ENCODE data around the gene MIEN1.

MIEN1 gene

DNA sequence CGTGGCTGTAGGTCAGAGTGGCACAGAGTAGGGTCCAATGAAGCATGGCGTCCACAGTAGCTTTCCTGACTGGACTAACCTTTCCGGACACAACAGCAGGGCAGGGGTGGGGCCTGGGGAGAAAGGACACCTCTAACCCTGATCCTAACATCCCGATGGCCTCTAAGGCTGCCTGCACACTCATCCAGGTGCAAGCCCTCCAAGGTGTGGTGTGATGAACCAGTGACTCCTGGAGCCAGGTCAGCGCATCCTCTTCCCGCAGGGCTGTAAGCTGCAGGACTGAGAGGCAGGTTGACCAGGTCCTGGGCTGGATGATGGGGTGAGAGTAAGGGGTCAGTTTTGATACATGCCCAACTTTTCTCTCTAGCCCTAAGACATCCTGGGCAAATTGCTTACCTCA, 33.6 kb downstream of the MIEN1 start:
- DNase-seq: no peak

DNA sequence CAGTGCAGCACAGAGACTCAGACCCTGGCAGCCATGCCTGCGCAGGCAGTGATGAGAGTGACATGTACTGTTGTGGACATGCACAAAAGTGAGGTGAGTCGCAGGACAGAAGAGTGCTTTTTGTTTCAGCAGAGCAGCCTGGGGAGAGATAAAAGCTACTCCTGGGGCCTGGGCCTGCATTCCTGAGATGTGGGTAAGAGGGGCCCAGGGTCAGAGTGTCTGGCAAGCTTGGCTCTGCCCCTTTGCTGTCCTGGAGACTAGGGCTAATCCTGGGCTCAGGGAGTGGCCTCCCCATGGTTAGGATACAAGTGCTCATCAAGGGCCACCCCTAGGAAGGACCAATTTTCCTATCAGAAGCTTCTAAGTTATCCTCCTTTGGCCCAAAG, 35.2 kb downstream of the MIEN1 start:
- DNase-seq: no peak

DNA sequence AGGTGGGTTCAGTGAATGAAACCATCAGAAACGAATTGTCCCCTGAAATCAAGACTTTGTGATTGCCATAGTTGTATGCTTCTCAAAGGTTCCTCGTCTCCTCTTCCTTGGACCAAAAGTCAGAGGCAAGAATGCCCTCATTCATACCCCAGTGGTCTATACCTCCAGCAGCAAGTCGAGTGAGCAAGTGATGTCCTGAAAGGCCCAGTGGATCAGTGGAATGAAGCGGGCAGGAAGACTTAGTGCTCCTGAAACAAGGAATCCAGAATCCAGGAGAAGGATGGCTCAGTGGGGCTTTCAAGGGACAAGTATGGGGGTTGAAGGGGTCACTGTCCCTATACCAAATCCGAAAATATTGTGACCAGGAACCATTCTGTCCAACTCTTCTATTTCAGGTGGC, 35.7 kb downstream of the MIEN1 start:
- no peak for DNase-seq

DNA sequence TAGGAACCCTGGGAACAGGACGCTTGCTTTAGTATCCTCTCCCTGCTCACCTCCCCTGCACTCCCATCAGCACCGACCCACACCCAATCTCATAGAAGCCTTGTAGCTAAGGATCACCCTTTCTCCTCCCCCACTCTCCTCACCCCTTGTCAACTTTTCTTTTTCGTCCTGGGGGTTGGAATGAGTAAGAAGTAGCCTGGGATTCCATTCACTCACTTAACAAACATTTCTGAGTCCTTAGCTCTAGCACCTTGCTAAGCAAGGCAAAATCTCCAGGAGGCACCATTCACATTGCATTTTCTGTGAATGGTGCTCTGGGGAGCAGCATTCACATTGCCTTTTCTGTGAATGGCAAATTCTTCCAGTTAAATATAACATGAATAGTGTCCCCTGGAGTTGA, 41.4 kb downstream of the MIEN1 start:
- no peak for DNase-seq

DNA sequence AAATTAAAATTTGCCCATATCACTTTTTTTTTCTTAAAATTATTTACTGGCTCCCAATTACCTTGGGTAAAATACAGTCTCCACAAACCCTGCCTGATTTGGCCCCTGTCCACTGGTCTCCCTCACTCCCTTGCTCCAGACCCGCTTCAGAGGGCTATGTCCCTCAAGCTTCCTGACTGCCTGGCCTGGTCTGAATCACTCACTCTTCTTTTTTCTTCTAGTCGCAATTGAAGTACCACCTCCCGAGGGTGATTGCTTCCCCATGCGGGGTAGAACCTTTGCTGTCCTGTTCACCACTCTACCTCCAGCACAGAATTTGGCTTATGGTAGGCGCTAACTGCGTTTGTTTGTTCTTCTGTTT, 41.9 kb downstream of the MIEN1 start:
- no peak for DNase-seq

DNA sequence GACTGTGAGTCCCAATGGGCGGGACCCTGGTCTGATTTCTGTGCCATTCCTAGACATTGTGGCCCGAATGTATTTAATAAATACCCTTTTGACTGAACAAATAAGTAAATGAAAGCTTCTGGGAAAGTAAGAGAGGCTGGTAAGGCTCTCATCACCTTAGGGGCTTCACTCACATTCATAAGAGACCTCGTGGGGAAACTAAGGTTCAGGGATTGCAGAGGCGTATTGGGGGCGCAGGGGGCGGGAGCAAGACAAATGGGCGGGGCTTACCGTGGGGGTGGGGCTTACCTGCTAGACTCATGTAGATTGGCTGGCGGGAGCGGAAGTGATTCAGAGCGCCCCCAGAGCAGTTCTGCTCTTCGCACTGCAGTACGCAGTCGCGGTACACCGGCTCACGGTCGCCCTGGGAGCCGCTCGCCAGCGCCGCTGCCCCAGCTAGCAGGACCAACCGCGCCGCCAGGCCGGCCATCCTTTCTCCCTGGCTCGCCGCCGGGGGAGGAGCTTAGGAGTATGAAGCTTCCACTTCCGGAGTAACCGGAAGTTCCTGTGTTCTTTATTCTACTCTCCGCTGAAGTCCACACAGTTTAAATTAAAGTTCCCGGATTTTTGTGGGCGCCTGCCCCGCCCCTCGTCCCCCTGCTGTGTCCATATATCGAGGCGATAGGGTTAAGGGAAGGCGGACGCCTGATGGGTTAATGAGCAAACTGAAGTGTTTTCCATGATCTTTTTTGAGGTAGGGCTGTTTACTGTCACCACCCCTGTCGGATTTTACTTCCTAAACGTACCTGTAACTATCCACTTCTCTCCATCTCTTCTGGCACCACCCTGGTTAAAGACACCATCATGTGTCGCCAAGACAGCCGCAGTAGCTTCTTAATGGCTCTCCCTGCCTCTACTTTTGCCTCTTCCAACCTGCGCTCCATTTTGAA, 42.5 kb downstream of the MIEN1 start, which contains the start of gene PGAP3:
PGAP3 (minus strand) TSS at position 512 of the 929 bp plus-strand sequence; CDS start at position 469, 43 bp downstream.
- peak; percentile 90 for DNase-seq

DNA sequence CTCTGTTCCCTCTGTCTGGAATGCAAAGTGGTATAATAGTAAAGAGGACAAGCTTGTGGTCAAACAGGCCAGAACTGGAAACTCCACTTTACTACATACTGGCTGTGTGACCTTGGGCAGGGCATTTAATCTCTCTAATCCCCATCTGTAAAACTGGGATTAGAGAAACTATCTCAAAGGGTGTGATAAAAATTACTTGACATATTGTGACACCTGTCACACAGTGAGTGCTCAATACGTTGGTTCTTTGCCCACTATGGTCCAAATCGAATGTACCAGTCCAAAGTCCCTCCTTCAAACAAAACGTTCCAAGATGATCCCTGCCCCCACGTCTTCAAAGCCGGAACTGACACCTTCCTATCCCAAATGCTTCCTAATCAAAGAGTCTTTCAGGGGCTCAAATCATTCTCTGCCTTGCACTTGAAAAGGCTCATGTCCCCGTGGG, 43.2 kb downstream of the MIEN1 start:
- DNase-seq: no peak

DNA sequence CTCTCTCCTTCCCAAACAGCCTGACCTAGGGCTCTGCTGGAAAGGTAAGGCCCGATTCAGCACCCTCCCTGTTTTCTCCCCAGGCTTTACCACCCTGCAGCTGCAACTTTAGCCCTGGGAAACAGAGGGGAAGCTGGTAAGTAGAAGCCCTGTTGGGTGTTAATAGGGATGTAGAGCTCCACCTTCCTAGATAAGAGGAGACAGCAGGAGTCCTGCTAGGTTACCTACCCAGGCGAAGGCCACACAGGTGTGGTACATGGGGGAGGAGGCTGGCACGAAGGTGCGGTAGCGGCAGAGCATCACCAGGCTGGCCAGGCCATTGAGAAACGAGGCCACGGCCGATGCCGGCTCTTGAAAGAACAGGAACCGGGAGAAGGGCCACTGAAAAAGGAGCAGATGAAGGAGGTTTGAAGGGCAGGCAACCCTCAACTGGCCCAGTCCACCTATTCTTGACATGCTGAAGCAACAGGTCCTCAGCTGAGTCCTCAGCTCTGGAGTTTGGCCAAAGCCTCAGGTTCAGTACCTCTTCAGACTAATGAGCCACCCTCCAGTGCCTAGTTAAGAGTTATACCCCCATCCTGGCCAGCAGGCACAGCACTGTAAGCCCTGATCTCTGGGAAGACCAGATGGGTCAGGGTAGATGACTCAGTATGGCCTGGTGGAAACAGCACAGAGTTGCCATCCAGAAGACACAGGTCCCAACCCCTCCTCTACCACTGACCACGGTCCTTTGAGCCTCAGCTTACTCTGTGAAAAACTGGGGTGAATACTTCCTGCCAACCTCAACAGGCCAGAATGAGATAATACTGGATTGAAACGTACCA, 45.8 kb downstream of the MIEN1 start:
- DNase-seq: no peak

DNA sequence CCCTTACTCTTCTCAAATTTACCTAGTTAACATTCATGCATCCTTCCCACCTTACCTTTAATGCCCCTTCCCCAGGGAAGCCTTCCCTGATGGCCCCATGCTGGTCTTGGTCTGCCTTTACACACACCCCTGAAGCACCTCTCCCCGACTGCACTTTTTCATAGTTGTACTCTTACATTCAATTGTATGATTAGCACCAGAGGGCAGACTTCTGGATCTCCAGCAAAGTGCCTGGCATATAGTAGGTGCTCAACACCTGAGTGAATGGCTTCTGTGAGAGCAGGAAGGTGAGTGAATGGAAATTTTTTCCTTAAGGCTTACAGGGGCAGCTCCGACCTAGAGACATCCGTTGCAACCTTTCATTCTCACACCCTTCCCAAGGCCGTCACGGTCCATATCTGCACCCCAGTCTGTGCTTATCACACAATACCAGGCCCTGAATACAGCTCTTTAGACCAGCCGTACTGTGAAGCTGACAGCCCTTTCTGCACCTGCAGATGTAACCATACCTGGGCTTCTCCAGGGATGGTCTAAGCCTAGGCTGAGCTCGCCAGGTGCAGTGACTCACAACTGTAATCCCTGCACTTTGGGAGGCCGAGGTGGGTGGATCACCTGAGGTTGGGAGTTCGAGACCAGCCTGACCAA, 46.9 kb downstream of the MIEN1 start:
- no peak for DNase-seq

DNA sequence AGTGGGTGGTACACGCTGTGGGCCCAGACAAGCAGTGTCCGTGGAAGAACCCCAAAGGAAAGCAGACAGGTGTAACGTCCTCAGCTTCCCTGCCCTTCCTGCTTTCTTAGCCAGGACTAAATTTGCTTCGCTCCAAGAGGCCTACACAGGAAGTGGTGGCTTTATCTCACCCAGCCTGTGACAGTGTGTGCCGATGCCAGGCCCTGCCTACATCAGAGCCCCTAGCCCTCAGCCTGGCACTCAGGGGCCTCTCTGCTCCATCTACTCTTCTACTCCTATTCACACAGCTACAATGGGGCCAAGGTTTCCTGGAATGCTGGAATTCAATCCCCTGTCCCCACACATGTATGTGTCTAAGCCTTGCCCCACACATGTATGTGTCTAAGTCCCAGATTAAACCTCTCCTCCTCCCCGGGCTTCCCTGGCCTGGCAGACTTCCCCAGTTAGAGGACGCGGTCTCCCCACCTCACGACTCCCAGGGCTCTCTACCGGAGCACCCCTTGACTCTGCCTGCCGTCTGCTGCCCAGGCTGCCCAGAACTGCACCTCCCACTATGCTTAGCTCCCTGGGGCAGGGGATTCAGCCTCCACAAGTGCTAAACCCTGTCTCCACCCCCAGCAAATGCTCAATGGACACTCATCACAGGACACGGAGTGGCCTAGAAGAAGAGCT, 50.7 kb downstream of the MIEN1 start:
- DNase-seq: no peak

All from NCI-H748 treated with DMSO at 0.1 percent for 48 hours (cell line).